Neural crest cell (in vitro differentiated cells): ENCODE results near the gene ZNF423. TPM values are rescaled to one million over a fixed set of nuclear protein-coding genes. Genes with fewer than 3 reads are reported as not detected.
A peak's percentile ranks its signal among the peaks of the same experiment; 100 is the strongest.

Experiments used
- DNase-seq: peaks from one replicate; pipeline ENCODE4 v3.0.0; 2021; ENCODE audit warnings: low read depth, mixed read lengths, low spot score
- H3K27ac Mint-ChIP-seq: one replicate; pipeline ENCODE4 v1.8.0; 2021; ENCODE audit warnings: mild to moderate bottlenecking, mixed read lengths; ENCODE audit not compliant: unreplicated experiment
- H3K27me3 Mint-ChIP-seq: 2 replicates; pipeline ENCODE4 v1.8.0; 2021; ENCODE audit warnings: low read depth, mild to moderate bottlenecking, mixed read lengths
- H3K36me3 Mint-ChIP-seq: 2 replicates; pipeline ENCODE4 v1.8.0; 2021; ENCODE audit warnings: low read depth, mild to moderate bottlenecking, mixed read lengths
- H3K4me1 Mint-ChIP-seq: 2 replicates; pipeline ENCODE4 v1.8.0; 2021; ENCODE audit warnings: mixed read lengths
- H3K4me3 Mint-ChIP-seq: one replicate; pipeline ENCODE4 v1.8.0; 2021; ENCODE audit warnings: mild to moderate bottlenecking, mixed read lengths
- H3K9me3 Mint-ChIP-seq: 2 replicates; pipeline ENCODE4 v1.8.0; 2021; ENCODE audit warnings: mixed read lengths
- total RNA-seq: library from RNA; stranded (reverse); gene quantifications from 2 replicates; pipeline ENCODE4 v1.2.1, GENCODE V29; 2021
- TF ChIP-seq, protein P1 (sequence below): fragments of 200-600 bp; sonication (generic); conservative IDR thresholded peaks from 2 replicates; pipeline ENCODE4 v1.5.0; 2021; ENCODE audit warnings: antibody characterized with exemption, mild to moderate bottlenecking

ZNF423 gene
- total RNA-seq, 1 donor from 2014 or later, result 55.4 TPM

DNA sequence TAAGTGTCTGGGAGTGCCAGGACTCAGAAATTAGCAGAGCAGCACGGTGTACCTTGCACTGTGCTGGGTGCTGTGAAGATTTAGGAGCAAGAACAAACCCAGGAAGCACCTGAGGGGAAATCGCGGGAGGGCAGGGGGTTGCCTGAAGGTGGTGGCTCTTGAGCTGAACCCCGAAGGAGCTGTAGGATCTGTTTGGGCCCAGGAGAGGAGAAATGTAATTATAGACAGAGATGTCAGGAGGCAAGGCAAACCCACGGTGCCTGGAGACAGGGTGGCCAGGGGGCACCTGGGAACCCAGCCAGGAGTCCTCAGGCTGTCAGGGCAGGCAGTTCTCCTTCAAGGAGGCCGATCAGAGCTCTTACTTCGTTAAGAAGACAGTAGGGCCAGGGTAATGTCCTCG lies 373.2 kb downstream of the ZNF423 start:
- no peaks in the 10 kb centered on the region for H3K4me1 Mint-ChIP-seq
- H3K27me3 Mint-ChIP-seq, result peaks cover 8% of the 10 kb centered on the region
- TF ChIP-seq, protein P1, sequence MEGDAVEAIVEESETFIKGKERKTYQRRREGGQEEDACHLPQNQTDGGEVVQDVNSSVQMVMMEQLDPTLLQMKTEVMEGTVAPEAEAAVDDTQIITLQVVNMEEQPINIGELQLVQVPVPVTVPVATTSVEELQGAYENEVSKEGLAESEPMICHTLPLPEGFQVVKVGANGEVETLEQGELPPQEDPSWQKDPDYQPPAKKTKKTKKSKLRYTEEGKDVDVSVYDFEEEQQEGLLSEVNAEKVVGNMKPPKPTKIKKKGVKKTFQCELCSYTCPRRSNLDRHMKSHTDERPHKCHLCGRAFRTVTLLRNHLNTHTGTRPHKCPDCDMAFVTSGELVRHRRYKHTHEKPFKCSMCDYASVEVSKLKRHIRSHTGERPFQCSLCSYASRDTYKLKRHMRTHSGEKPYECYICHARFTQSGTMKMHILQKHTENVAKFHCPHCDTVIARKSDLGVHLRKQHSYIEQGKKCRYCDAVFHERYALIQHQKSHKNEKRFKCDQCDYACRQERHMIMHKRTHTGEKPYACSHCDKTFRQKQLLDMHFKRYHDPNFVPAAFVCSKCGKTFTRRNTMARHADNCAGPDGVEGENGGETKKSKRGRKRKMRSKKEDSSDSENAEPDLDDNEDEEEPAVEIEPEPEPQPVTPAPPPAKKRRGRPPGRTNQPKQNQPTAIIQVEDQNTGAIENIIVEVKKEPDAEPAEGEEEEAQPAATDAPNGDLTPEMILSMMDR, result no peak
- H3K36me3 Mint-ChIP-seq, result peaks cover 3% of the 10 kb centered on the region
- DNase-seq, result no peak
- no peak overlapping the region for H3K27ac Mint-ChIP-seq
- H3K9me3 Mint-ChIP-seq, result no peaks in the 10 kb centered on the region
- peak overlapping the region; percentile 17 for H3K4me3 Mint-ChIP-seq

DNA sequence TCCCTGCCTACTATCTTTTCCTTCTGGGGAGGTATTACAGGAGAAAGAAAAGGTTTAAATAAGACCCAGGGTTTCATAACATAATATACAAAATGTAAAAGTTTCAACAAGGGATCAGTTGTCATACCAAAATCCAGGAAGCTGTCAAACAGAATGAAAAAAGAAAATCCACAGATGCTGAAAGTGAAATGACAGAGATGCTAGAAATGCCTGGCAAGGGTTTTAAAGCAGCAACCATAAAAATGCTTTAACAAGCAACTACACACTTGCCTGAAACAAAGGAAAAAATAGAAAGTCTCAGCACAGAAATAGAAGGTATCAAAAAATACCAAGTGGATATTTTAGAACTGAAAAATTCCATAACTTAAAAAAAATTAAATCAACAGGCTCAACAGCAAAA lies 377.3 kb downstream of the ZNF423 start:
- Mint-ChIP-seq H3K4me1 (no peaks in the 10 kb centered on the region), H3K36me3 (no peaks in the 10 kb centered on the region), H3K4me3 (no peak overlapping the region), H3K27ac (no peak overlapping the region), H3K9me3 (no peaks in the 10 kb centered on the region), H3K27me3 (peaks cover 8% of the 10 kb centered on the region)
- TF ChIP-seq, protein P1, result no peak
- no peak for DNase-seq

DNA sequence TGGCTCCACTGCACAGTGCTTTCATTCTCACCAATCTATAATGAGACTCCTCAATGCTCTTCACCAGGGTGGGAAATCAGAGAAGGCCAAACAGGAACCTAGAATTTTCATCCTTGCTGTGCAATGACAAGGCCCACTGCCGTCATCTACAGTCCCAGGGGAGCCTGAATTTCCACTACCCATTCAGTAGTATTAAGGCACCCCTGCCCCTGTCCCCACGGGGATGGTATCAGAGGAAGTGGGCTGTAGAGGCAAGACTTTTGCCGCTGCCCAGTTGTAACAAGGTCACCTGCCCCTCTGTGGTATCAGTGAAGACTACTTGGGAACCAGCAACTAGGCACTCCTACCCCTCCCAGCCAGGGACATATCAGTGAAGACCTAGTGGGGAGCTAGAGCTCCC lies 377.8 kb downstream of the ZNF423 start:
- no peaks in the 10 kb centered on the region for H3K4me1 Mint-ChIP-seq
- DNase-seq, result no peak
- H3K27ac Mint-ChIP-seq, result no peak overlapping the region
- no peaks in the 10 kb centered on the region for H3K36me3 Mint-ChIP-seq
- no peak overlapping the region for H3K4me3 Mint-ChIP-seq
- TF ChIP-seq, protein P1, result no peak
- H3K9me3 Mint-ChIP-seq, result no peaks in the 10 kb centered on the region
- peaks cover 7% of the 10 kb centered on the region for H3K27me3 Mint-ChIP-seq

DNA sequence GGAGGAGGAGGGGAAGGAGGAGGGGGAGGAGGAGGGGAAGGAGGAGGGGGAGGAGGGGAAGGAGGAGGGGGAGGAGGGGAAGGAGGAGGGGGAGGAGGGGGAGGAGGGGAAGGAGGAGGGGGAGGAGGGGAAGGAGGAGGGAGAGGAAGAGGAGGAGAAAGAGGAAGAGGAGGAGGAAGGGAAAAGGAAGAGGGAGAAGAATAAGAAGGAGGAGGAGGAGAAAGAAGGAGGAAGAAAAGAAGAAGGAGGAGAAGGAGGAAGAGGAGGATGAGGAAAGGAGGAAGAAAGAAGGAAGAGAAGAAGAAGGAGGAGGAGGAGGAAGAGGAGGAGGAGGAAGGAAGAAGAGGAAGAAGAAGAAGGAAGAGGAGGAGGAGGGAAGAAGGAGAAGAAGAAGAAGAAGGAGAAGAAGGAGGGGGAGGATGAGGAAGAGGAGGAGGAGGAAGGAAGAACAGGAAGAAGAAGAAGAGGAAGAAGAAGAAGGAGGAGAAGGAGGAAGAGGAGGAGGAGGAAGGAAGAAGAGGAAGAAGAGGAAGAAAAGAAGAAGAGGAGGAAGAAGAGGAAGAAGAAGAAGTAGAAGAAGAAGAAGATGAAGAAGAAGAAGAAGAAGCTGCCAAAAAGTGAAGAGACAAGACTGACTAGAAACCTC lies 378.5 kb downstream of the ZNF423 start:
- TF ChIP-seq, protein P1, result no peak
- peaks cover 6% of the 10 kb centered on the region for H3K27me3 Mint-ChIP-seq
- DNase-seq, result no peak
- no peaks in the 10 kb centered on the region for H3K9me3 Mint-ChIP-seq
- no peaks in the 10 kb centered on the region for H3K36me3 Mint-ChIP-seq
- H3K27ac Mint-ChIP-seq, result no peak overlapping the region
- H3K4me1 Mint-ChIP-seq, result no peaks in the 10 kb centered on the region
- no peak overlapping the region for H3K4me3 Mint-ChIP-seq

DNA sequence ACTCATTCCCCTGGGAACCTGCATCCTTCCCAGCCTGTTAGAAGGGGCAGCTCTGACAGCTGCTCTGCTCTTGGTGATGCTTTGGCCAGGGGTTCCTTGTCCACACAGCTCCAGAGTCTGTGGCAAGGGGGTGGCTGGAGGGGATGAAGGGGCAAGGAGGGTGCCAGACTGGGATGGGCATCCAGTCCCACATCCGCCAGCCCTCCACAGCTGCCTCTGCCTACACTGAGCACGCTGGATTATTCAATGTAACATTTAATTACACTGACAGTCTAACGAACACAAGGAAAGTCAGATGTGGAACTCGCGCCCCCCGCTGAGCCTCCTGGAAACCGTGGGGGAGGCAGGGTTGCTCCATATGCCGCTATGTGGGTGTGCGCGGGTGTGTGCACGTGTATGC lies 381.2 kb downstream of the ZNF423 start:
- H3K4me1 Mint-ChIP-seq, result no peaks in the 10 kb centered on the region
- H3K36me3 Mint-ChIP-seq, result no peaks in the 10 kb centered on the region
- H3K9me3 Mint-ChIP-seq, result no peaks in the 10 kb centered on the region
- H3K4me3 Mint-ChIP-seq, result no peak overlapping the region
- DNase-seq, result no peak
- TF ChIP-seq, protein P1, result no peak
- H3K27ac Mint-ChIP-seq, result no peak overlapping the region
- no peaks in the 10 kb centered on the region for H3K27me3 Mint-ChIP-seq
